ENCODE results near the gene TMEM175. TPM values are rescaled to one million over a fixed set of nuclear protein-coding genes. Genes with fewer than 3 reads are reported as not detected.

TMEM175 gene
- total RNA-seq, 2 experiments from 2014 or later, result 23.4 to 37.2 TPM

- ATAC-seq, result no peak
- CTCF ChIA-PET, result interaction anchor here (0.6 to 3.2 kb wide), 21 partner anchors 19 to 358 kb away, joined by 3 to 34 read pairs (median 3); partner anchors contain the start of genes GAK and TMEM175
- Mint-ChIP-seq H3K27me3 (no peaks in the 10 kb centered on the region), H3K36me3 (no peaks in the 10 kb centered on the region), H3K4me3 (peak overlapping the region; percentile 72), H3K9me3 (ENCODE audit: low read depth) (no peaks in the 10 kb centered on the region), H3K27ac (no peak overlapping the region), H3K4me1 (peaks cover 25% of the 10 kb centered on the region)
- DNase-seq, result no peak
Measured at GRCh38 chr4:987624-988513, 55.6 kb downstream of the TMEM175 start.

- H3K27ac Mint-ChIP-seq, result no peak overlapping the region
- ATAC-seq (no peak), DNase-seq (no peak)
- CTCF ChIA-PET, result interaction anchor here (1.0 to 1.1 kb wide), 2 partner anchors 57 to 247 kb away, joined by 3 read pairs; partner anchors contain the start of genes GAK and TMEM175
- no peaks in the 10 kb centered on the region for H3K9me3 Mint-ChIP-seq (ENCODE audit: low read depth)
- H3K36me3 Mint-ChIP-seq, result no peaks in the 10 kb centered on the region
- H3K27me3 Mint-ChIP-seq, result no peaks in the 10 kb centered on the region
- peaks cover 25% of the 10 kb centered on the region for H3K4me1 Mint-ChIP-seq
- H3K4me3 Mint-ChIP-seq, result no peak overlapping the region
Measured at GRCh38 chr4:988726-989721, 56.8 kb downstream of the TMEM175 start.

- ATAC-seq (no peak), DNase-seq (no peak)
- H3K4me3 Mint-ChIP-seq, result no peak overlapping the region
- no peaks in the 10 kb centered on the region for H3K9me3 Mint-ChIP-seq (ENCODE audit: low read depth)
- CTCF ChIA-PET, result no interaction called here
- H3K27me3 Mint-ChIP-seq, result no peaks in the 10 kb centered on the region
- no peak overlapping the region for H3K27ac Mint-ChIP-seq
- peaks cover 22% of the 10 kb centered on the region for H3K4me1 Mint-ChIP-seq
- H3K36me3 Mint-ChIP-seq, result no peaks in the 10 kb centered on the region
Measured at GRCh38 chr4:989722-990471, 57.6 kb downstream of the TMEM175 start.

GRCh38 chr4:990746-991367 is 58.6 kb downstream of the TMEM175 start:
- no peaks in the 10 kb centered on the region for H3K9me3 Mint-ChIP-seq (ENCODE audit: low read depth)
- ATAC-seq (no peak), DNase-seq (no peak)
- H3K36me3 Mint-ChIP-seq, result no peaks in the 10 kb centered on the region
- H3K4me1 Mint-ChIP-seq, result peaks cover 14% of the 10 kb centered on the region
- no peaks in the 10 kb centered on the region for H3K27me3 Mint-ChIP-seq
- CTCF ChIA-PET, result no interaction called here
- no peak overlapping the region for H3K4me3 Mint-ChIP-seq
- H3K27ac Mint-ChIP-seq, result no peak overlapping the region

GRCh38 chr4:991451-992296 is 59.4 kb downstream of the TMEM175 start:
- Mint-ChIP-seq H3K27me3 (peaks cover 6% of the 10 kb centered on the region), H3K4me1 (peaks cover 8% of the 10 kb centered on the region), H3K36me3 (no peaks in the 10 kb centered on the region), H3K4me3 (no peak overlapping the region), H3K27ac (no peak overlapping the region), H3K9me3 (ENCODE audit: low read depth) (no peaks in the 10 kb centered on the region)
- DNase-seq, result no peak
- ATAC-seq, result no peak
- CTCF ChIA-PET, result no interaction called here

GRCh38 chr4:992297-993110 is 60.2 kb downstream of the TMEM175 start:
- DNase-seq (no peak), ATAC-seq (no peak)
- Mint-ChIP-seq H3K4me3 (no peak overlapping the region), H3K4me1 (peaks cover 8% of the 10 kb centered on the region), H3K36me3 (no peaks in the 10 kb centered on the region), H3K9me3 (ENCODE audit: low read depth) (no peaks in the 10 kb centered on the region), H3K27ac (no peak overlapping the region), H3K27me3 (peaks cover 10% of the 10 kb centered on the region)
- CTCF ChIA-PET, result no interaction called here

GRCh38 chr4:993111-994029 is 61.1 kb downstream of the TMEM175 start, which contains the start of gene SLC26A1:
Gene SLC26A1, minus strand, starts transcription at chr4:993404. Its CDS starts 1,701 bp downstream, at chr4:991703.
- H3K27me3 Mint-ChIP-seq, result peaks cover 17% of the 10 kb centered on the region
- H3K27ac Mint-ChIP-seq, result no peak within 1 kb of the TSS
- no peak within 1 kb of the TSS for H3K4me3 Mint-ChIP-seq
- no peaks in the 10 kb centered on the region for H3K36me3 Mint-ChIP-seq
- CTCF ChIA-PET, result no interaction called here
- peaks cover 1% of the 10 kb centered on the region for H3K4me1 Mint-ChIP-seq
- DNase-seq, result no peak
- ATAC-seq, result no peak
- no peaks in the 10 kb centered on the region for H3K9me3 Mint-ChIP-seq (ENCODE audit: low read depth)

GRCh38 chr4:995311-996026 is 63.2 kb downstream of the TMEM175 start:
- Mint-ChIP-seq H3K4me1 (peaks cover 1% of the 10 kb centered on the region), H3K27ac (no peak overlapping the region), H3K9me3 (ENCODE audit: low read depth) (no peaks in the 10 kb centered on the region), H3K36me3 (no peaks in the 10 kb centered on the region), H3K27me3 (peaks cover 24% of the 10 kb centered on the region), H3K4me3 (no peak overlapping the region)
- ATAC-seq (no peak), DNase-seq (no peak)
- CTCF ChIA-PET, result no interaction called here

GRCh38 chr4:996030-996996 is 64.1 kb downstream of the TMEM175 start:
- H3K4me1 Mint-ChIP-seq, result peaks cover 1% of the 10 kb centered on the region
- H3K27ac Mint-ChIP-seq, result no peak overlapping the region
- DNase-seq (no peak), ATAC-seq (no peak)
- peaks cover 26% of the 10 kb centered on the region for H3K27me3 Mint-ChIP-seq
- H3K4me3 Mint-ChIP-seq, result no peak overlapping the region
- no peaks in the 10 kb centered on the region for H3K36me3 Mint-ChIP-seq
- CTCF ChIA-PET, result no interaction called here
- H3K9me3 Mint-ChIP-seq (ENCODE audit: low read depth), result no peaks in the 10 kb centered on the region
